HepG2 (cell line): Measurements from ENCODE around the gene ZBED5. TPM values are rescaled to one million over a fixed set of nuclear protein-coding genes. Genes with fewer than 3 reads are reported as not detected.

Experiments
- ARNTL ChIP-seq: sonication (generic); formaldehyde crosslinking; IDR thresholded peaks from 2 replicates; pipeline ENCODE4 v1.4.0; 2020; ENCODE audit warnings: mild to moderate bottlenecking, missing genetic modification reagents
- CERS6 ChIP-seq: sonication (generic); formaldehyde crosslinking; IDR thresholded peaks from 2 replicates; pipeline ENCODE4 v1.5.0; 2020; ENCODE audit warnings: missing genetic modification reagents
- FOXP1 ChIP-seq, 2 experiments: fragments of 450-650 bp in 1 of 2; IDR thresholded peaks; 2 replicates each; pipeline ENCODE4 v1.6.1; 2017 to 2018; ENCODE audit warnings: antibody characterized with exemption in 1 of 2
- GFI1 ChIP-seq: sonication (generic); formaldehyde crosslinking; IDR thresholded peaks from 2 replicates; pipeline ENCODE4 v1.5.0; 2020; ENCODE audit warnings: missing genetic modification reagents, mild to moderate bottlenecking, borderline replicate concordance
- HCFC1 ChIP-seq: fragments of 150-350 bp; IDR thresholded peaks from 2 replicates; pipeline ENCODE4 v1.6.1; 2014; ENCODE audit warnings: low read depth, low read length
- HNF4G ChIP-seq, 2 experiments: sonication (generic) in 1 of 2; formaldehyde crosslinking in 1 of 2; IDR thresholded peaks; 2 replicates each; pipeline versions ENCODE4 v1.4.0 to v1.6.1; 2011 to 2020; ENCODE audit warnings: borderline replicate concordance in 2 of 2, low read depth in 2 of 2, mild to moderate bottlenecking in 2 of 2, low read length in 1 of 2, missing genetic modification reagents in 1 of 2, moderate library complexity in 1 of 2
- MLLT10 ChIP-seq: sonication (generic); formaldehyde crosslinking; IDR thresholded peaks from 2 replicates; pipeline ENCODE4 v1.4.0; 2020; ENCODE audit warnings: missing genetic modification reagents
- SRSF1 ChIP-seq: fragments of 200-400 bp; formaldehyde crosslinking; optimal IDR thresholded peaks from 2 replicates; pipeline ENCODE3; 2017; ENCODE audit warnings: mild to moderate bottlenecking, low read depth, low read length, moderate library complexity
- THAP8 ChIP-seq: sonication (generic); formaldehyde crosslinking; IDR thresholded peaks from 2 replicates; pipeline ENCODE4 v1.5.1; 2020; ENCODE audit warnings: missing genetic modification reagents, mild to moderate bottlenecking, borderline replicate concordance
- ZMAT3 ChIP-seq: sonication (generic); formaldehyde crosslinking; conservative IDR thresholded peaks from 2 replicates; pipeline ENCODE4 v1.7.0; 2021; ENCODE audit warnings: missing genetic modification reagents
- ZNF574 ChIP-seq: sonication (generic); formaldehyde crosslinking; IDR thresholded peaks from 2 replicates; pipeline ENCODE4 v1.4.0; 2020; ENCODE audit warnings: missing genetic modification reagents
- ZNF609 ChIP-seq: sonication (generic); formaldehyde crosslinking; IDR thresholded peaks from 2 replicates; pipeline ENCODE4 v1.4.0; 2020; ENCODE audit warnings: mild to moderate bottlenecking, missing genetic modification reagents, borderline replicate concordance
- ZNF614 ChIP-seq: IDR thresholded peaks from 2 replicates; pipeline ENCODE4 v1.6.1; 2018; ENCODE audit warnings: missing biosample characterization, missing genetic modification reagents, inconsistent platforms, borderline replicate concordance
- ZNF670 ChIP-seq: sonication (generic); formaldehyde crosslinking; IDR thresholded peaks from 2 replicates; pipeline ENCODE4 v1.8.0; 2022; ENCODE audit warnings: mild to moderate bottlenecking, missing genetic modification reagents, borderline replicate concordance
- ZNF672 ChIP-seq: sonication (generic); formaldehyde crosslinking; IDR thresholded peaks from 2 replicates; pipeline ENCODE4 v1.8.1; 2022; ENCODE audit warnings: missing genetic modification reagents
- ZNF777 ChIP-seq: sonication (generic); formaldehyde crosslinking; IDR thresholded peaks from 2 replicates; pipeline ENCODE4 v1.4.0; 2020; ENCODE audit warnings: missing genetic modification reagents
- ZSCAN30 ChIP-seq: sonication (generic); formaldehyde crosslinking; IDR thresholded peaks from 2 replicates; pipeline ENCODE4 v1.5.0; 2020; ENCODE audit warnings: mild to moderate bottlenecking, missing genetic modification reagents
- polyA plus RNA-seq, 8 experiments: library from polyadenylated mRNA; depleted of rRNA in 3 of 8; stranded (reverse) in 7 of 8; unstranded in 1 of 8; fragments of >200 nt; fragmentation: Illumina TruSeq in 4 of 8; extraction: Trizol in 4 of 8; gene quantifications; 2 replicates each; pipeline versions ENCODE4 v1.2.1 to v1.2.3, GENCODE V29; 2011 to 2016; ENCODE audit warnings: low read depth in 4 of 8, missing spikeins in 1 of 8, mixed read lengths in 1 of 8; ENCODE audit not compliant: insufficient read depth in 1 of 8
- total RNA-seq, 5 experiments: library from RNA; depleted of rRNA; stranded (reverse); fragments of >200 nt; fragmentation: Illumina TruSeq; extraction: Trizol; gene quantifications; 2 replicates each; pipeline ENCODE4 v1.2.3, GENCODE V29; 2016; ENCODE audit warnings: low read depth in 1 of 5

ZBED5 gene
- total and polyA plus RNA-seq, 2 of the 13 experiments (the other 11 are each of a cell fraction or from before 2014, with no cell fraction given), result 18.2 to 38.6 TPM

- TF ChIP-seq ZNF614 (CRISPR knock-in tag) (peak; percentile 21; the same call in 1 of the 2 replicates), HCFC1 (no peak), ZNF670 (peak; percentile 77; the same call in 1 of the 2 replicates), CERS6 (CRISPR knock-in tag) (no peak), FOXP1 (IDR thresholded peaks at IDR 0.05) (no peak), FOXP1 (CRISPR knock-in tag; IDR thresholded peaks at IDR 0.05) (no peak), ZMAT3 (CRISPR knock-in tag) (peak; percentile 58; the same call in 1 of the 2 replicates), GFI1 (CRISPR knock-in tag) (0 out of 2 replicates have a peak, but pooled peaks have one; percentile 57), ZNF777 (CRISPR knock-in tag) (peak; percentile 2; the same call in 1 of the 2 replicates), SRSF1 (peak; percentile 99), HNF4G (IDR thresholded peaks at IDR 0.05; ENCODE audit: borderline replicate concordance, low read depth, low read length) (no peak), HNF4G (CRISPR knock-in tag; IDR thresholded peaks at IDR 0.05; ENCODE audit: borderline replicate concordance, low read depth) (no peak; the same call in 1 of the 2 replicates), MLLT10 (CRISPR knock-in tag) (no peak), ZSCAN30 (peak; percentile 71; the same call in 1 of the 2 replicates), ZNF672 (no peak), ARNTL (0 out of 2 replicates have a peak, but pooled peaks have one; percentile 50), ZNF609 (CRISPR knock-in tag) (peak; percentile 76), THAP8 (CRISPR knock-in tag) (no peak; the same call in 1 of the 2 replicates), ZNF574 (CRISPR knock-in tag) (peak; percentile 70)
These were observed 49.1 kb downstream of the ZBED5 start, which contains the start of gene EIF4G2 (continued) for GRCh38 chr11:10808553-10809372.
